Endothelial cell of umbilical vein (primary cell): ENCODE measurements around the gene ECD. TPM values are rescaled to one million over a fixed set of nuclear protein-coding genes. Genes with fewer than 3 reads are reported as not detected.

Experiments
- BruUV-seq: library from RNA; stranded (reverse); fragments of 400-500 nt; replicated peaks from 2 replicates; lab custom pipeline; 2021; lab: Mats Ljungman, UMichigan
- CTCF ChIA-PET: fragments of 300-600, 350-600 bp; sonication (Branson Sonifier 250); formaldehyde crosslinking; loops from one replicate; lab custom pipeline; 2021; ENCODE audit warnings: antibody characterized with exemption, inconsistent platforms; lab: Charles Lee
- POLR2A ChIA-PET: fragments of 300-600, 350-600 bp; sonication (Branson Sonifier 250); formaldehyde crosslinking; loops from one replicate; lab custom pipeline; 2021; ENCODE audit warnings: antibody characterized with exemption, inconsistent platforms; lab: Charles Lee
- DNase-seq: peaks from one replicate; pipeline ENCODE4 v3.0.0-alpha.2; 2011; ENCODE audit warnings: low read depth, low spot score
- FAIRE-seq: peaks from 2 replicates; lab custom pipeline; 2011; peaks lifted over from hg19 to GRCh38; lab: Jason Lieb, UNC
- H2AFZ ChIP-seq: 2 replicates; pipeline ENCODE4 v1.6.0; 2012; ENCODE audit warnings: low read depth, low read length, control low read depth, inconsistent platforms
- H3K27ac ChIP-seq: 2 replicates; pipeline ENCODE4 v1.5.1; 2011; ENCODE audit warnings: low read depth, mild to moderate bottlenecking, control low read depth, low read length, moderate library complexity; ENCODE audit not compliant: insufficient read depth
- H3K27me3 ChIP-seq, 2 experiments: 2 replicates each; pipeline versions ENCODE4 v1.6.0 to v1.6.1; 2011; ENCODE audit warnings: low read length in 2 of 2, mixed read lengths in 1 of 2; ENCODE audit not compliant: control insufficient read depth in 2 of 2, insufficient read depth in 2 of 2
- H3K36me3 ChIP-seq, 2 experiments: 2 replicates in 1 of 2; 3 replicates in 1 of 2; pipeline ENCODE4 v1.5.1; 2011; ENCODE audit warnings: low read length in 2 of 2, mild to moderate bottlenecking in 1 of 2, moderate library complexity in 1 of 2; ENCODE audit not compliant: control insufficient read depth in 2 of 2, insufficient read depth in 2 of 2; ENCODE audit errors: extremely low read depth in 1 of 2
- H3K4me1 ChIP-seq: 3 replicates; pipeline ENCODE4 v1.5.1; 2011; ENCODE audit warnings: mild to moderate bottlenecking, low read length; ENCODE audit not compliant: control insufficient read depth, insufficient read depth; ENCODE audit errors: extremely low read depth
- H3K4me2 ChIP-seq: 2 replicates; pipeline ENCODE4 v1.6.1; 2011; ENCODE audit warnings: low read length, control low read depth, mixed read lengths; ENCODE audit not compliant: insufficient read depth
- H3K4me3 ChIP-seq, 3 experiments: fragments of 200-600 bp in 1 of 3; sonication (generic), shearing (Covaris generic) in 1 of 3; replicated peaks in 1 of 3; 2 replicates each; pipeline ENCODE4 v1.5.1; 2011 to 2016; ENCODE audit warnings: control low read depth in 3 of 3, low read length in 3 of 3, mild to moderate bottlenecking in 2 of 3, inconsistent platforms in 1 of 3, low read depth in 1 of 3, moderate library complexity in 1 of 3; ENCODE audit not compliant: insufficient read depth in 1 of 3
- H3K79me2 ChIP-seq: 2 replicates; pipeline ENCODE4 v1.6.0; 2012; ENCODE audit warnings: low read length, inconsistent platforms; ENCODE audit not compliant: control insufficient read depth, insufficient read depth
- H3K9ac ChIP-seq: replicated peaks from 2 replicates; pipeline ENCODE3; 2011; ENCODE audit warnings: low read length, control low read depth; ENCODE audit not compliant: insufficient read depth; ENCODE audit errors: extremely low read depth
- H3K9me1 ChIP-seq: replicated peaks from 3 replicates; pipeline ENCODE4 v1.6.0; 2011; ENCODE audit warnings: mild to moderate bottlenecking, low read length; ENCODE audit not compliant: control insufficient read depth, insufficient read depth; ENCODE audit errors: extremely low read depth
- H3K9me3 ChIP-seq: replicated peaks from 2 replicates; pipeline ENCODE4 v1.5.1; 2012; ENCODE audit warnings: low read length, inconsistent platforms; ENCODE audit not compliant: control insufficient read depth, insufficient read depth
- H4K20me1 ChIP-seq: replicated peaks from 2 replicates; pipeline ENCODE3; 2011; ENCODE audit warnings: mild to moderate bottlenecking, low read length; ENCODE audit not compliant: control insufficient read depth, insufficient read depth; ENCODE audit errors: extremely low read depth
- EZH2 ChIP-seq: IDR thresholded peaks from 2 replicates; pipeline ENCODE4 v1.6.1; 2012; ENCODE audit warnings: borderline replicate concordance, low read depth, mild to moderate bottlenecking, moderate library complexity, low read length, inconsistent platforms; ENCODE audit not compliant: severe bottlenecking
- FOS ChIP-seq: IDR thresholded peaks from 2 replicates; pipeline ENCODE4 v1.6.1; 2011; ENCODE audit warnings: mild to moderate bottlenecking, low read length, moderate library complexity, borderline replicate concordance; ENCODE audit not compliant: insufficient read depth
- GATA2 ChIP-seq: IDR thresholded peaks from 2 replicates; pipeline ENCODE4 v1.7.0; 2011; ENCODE audit warnings: low read depth, mild to moderate bottlenecking, moderate library complexity, mixed read lengths, low read length; ENCODE audit not compliant: insufficient read length, insufficient read depth
- JUN ChIP-seq: IDR thresholded peaks from 2 replicates; pipeline ENCODE4 v1.6.1; 2011; ENCODE audit warnings: borderline replicate concordance, low read depth; ENCODE audit not compliant: insufficient read length, insufficient read depth
- MYC ChIP-seq: IDR thresholded peaks from one replicate; pipeline ENCODE4 v1.6.1; 2011; ENCODE audit warnings: mild to moderate bottlenecking, low read depth, low read length
- POLR2A ChIP-seq: IDR thresholded peaks from 2 replicates; pipeline ENCODE4 v1.6.1; 2012; ENCODE audit warnings: low read depth, mild to moderate bottlenecking, control low read depth, low read length
- POLR2AphosphoS5 ChIP-seq: IDR thresholded peaks from 2 replicates; pipeline ENCODE4 v1.6.1; 2012; ENCODE audit warnings: low read depth, mild to moderate bottlenecking, control low read depth, low read length, moderate library complexity; ENCODE audit not compliant: insufficient read depth
- dilution Hi-C: fragments of 300-500 bp; cut with MboI; formaldehyde crosslinking; loops from one replicate; pipeline ENCODE4 v1.15.0; 2019; ENCODE audit warnings: low sequenced_read_pairs; ENCODE audit not compliant: extremely low pct_ligation_motif_present
- intact Hi-C: fragments of 100-400 bp; cut with micrococcal nuclease; formaldehyde crosslinking; loops from one replicate; pipeline ENCODE4 v1.10.0; 2022
- polyA plus RNA-seq, 4 experiments: library from polyadenylated mRNA; depleted of rRNA in 3 of 4; stranded (reverse) in 3 of 4; unstranded in 1 of 4; fragments of >200 nt; gene quantifications; 2 replicates each; pipeline versions ENCODE4 v1.2.1 to v1.2.3, GENCODE V29; 2011 to 2012; ENCODE audit warnings: missing spikeins in 1 of 4
- total RNA-seq: library from RNA; stranded (reverse); gene quantifications from 2 replicates; pipeline ENCODE4 v1.2.3, GENCODE V29; 2021
- TF ChIP-seq, protein P1 (sequence below): IDR thresholded peaks from 2 replicates; pipeline ENCODE4 v1.6.1; 2011; ENCODE audit not compliant: insufficient read depth, insufficient read length
- TF ChIP-seq, protein P2 (sequence below), 2 donors: IDR thresholded peaks; 1 replicate in 1 of 2; 2 replicates in 1 of 2; pipeline ENCODE4 v1.5.1; 2011; ENCODE audit warnings: low read length in 2 of 2, mild to moderate bottlenecking in 2 of 2, moderate library complexity in 2 of 2, control low read depth in 1 of 2, inconsistent platforms in 1 of 2, low read depth in 1 of 2; ENCODE audit not compliant: insufficient read depth in 1 of 2; ENCODE audit errors: extremely low read depth in 1 of 2

ECD gene
- total and polyA plus RNA-seq, 2 donors (not counting 3 experiments of a cell fraction or from before 2014, with no cell fraction given), result 27.2 to 32.3 TPM

DNA sequence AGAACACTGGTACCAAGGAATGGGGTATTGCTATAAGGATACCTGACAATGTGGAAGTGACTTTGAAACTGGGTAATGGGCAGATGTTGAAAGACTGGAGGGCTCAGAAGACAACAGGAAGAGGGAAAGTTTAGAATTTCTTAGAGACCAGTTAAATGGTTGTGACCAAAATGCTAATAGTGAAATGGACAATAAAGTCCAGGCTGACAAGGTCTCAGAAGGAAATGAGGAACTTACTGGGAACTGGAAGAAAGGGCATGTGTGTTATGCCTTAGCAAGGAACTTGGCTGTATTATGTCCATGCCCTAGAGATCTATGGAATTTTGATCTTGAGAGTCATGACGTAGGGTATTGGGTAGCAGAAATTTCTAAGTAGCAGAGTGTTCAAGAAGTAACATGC, 38.1 kb upstream of the ECD start:
- H3K4me3 ChIP-seq, result no peak overlapping the region
- H3K4me1 ChIP-seq, result no peaks in the 10 kb centered on the region
- no peak overlapping the region for H3K9ac ChIP-seq
- peaks cover 0 to 2% of the 10 kb centered on the region in 2 experiments for H3K36me3 ChIP-seq
- dilution Hi-C loops (no loop called here), intact Hi-C loops (no loop called here)
- H3K4me2 ChIP-seq, result no peak overlapping the region
- BruUV-seq, result no TSS peak
- no peak for DNase-seq
- CTCF ChIA-PET, result interaction anchor here (2.0 kb wide), 1 partner anchor 13 kb away, joined by 6 read pairs; no protein-coding TSS in a partner anchor
- TF ChIP-seq POLR2A, result no peak
- no peak for TF ChIP-seq POLR2AphosphoS5
- TF ChIP-seq, protein P1, sequence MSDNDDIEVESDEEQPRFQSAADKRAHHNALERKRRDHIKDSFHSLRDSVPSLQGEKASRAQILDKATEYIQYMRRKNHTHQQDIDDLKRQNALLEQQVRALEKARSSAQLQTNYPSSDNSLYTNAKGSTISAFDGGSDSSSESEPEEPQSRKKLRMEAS, result no peak
- no peak for TF ChIP-seq JUN
- TF ChIP-seq, protein P2, sequence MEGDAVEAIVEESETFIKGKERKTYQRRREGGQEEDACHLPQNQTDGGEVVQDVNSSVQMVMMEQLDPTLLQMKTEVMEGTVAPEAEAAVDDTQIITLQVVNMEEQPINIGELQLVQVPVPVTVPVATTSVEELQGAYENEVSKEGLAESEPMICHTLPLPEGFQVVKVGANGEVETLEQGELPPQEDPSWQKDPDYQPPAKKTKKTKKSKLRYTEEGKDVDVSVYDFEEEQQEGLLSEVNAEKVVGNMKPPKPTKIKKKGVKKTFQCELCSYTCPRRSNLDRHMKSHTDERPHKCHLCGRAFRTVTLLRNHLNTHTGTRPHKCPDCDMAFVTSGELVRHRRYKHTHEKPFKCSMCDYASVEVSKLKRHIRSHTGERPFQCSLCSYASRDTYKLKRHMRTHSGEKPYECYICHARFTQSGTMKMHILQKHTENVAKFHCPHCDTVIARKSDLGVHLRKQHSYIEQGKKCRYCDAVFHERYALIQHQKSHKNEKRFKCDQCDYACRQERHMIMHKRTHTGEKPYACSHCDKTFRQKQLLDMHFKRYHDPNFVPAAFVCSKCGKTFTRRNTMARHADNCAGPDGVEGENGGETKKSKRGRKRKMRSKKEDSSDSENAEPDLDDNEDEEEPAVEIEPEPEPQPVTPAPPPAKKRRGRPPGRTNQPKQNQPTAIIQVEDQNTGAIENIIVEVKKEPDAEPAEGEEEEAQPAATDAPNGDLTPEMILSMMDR (IDR thresholded peaks at IDR 0.05; ENCODE audit: extremely low read depth in 1 of 2, insufficient read depth in 1 of 2, low read depth in 1 of 2, low read length in 2 of 2), result no peak
- TF ChIP-seq MYC, result no peak
- TF ChIP-seq FOS, result no peak
- no peak for TF ChIP-seq GATA2
- TF ChIP-seq EZH2, result no peak
- no peaks in the 10 kb centered on the region for H3K9me1 ChIP-seq
- no peaks in the 10 kb centered on the region for H3K79me2 ChIP-seq
- no peak overlapping the region for H2AFZ ChIP-seq
- H3K27me3 ChIP-seq, result no peaks in the 10 kb centered on the region
- no peaks in the 10 kb centered on the region for H4K20me1 ChIP-seq
- FAIRE-seq, result no peak
- POLR2A ChIA-PET, result no interaction called here
- no peak overlapping the region for H3K27ac ChIP-seq
- H3K9me3 ChIP-seq, result no peaks in the 10 kb centered on the region
